Thymus (tissue), 11 donors: Measurements from ENCODE around the gene HNF1A. TPM values are rescaled to one million over a fixed set of nuclear protein-coding genes. Genes with fewer than 3 reads are reported as not detected.
A peak's percentile ranks its signal among the peaks of the same experiment; 100 is the strongest.

Source experiments
- DNase-seq, 9 donors: peaks; one replicate each; pipeline ENCODE4 v3.0.0-alpha.2; 2013; ENCODE audit warnings: low spot score in 9 of 9, low read depth in 6 of 9, missing footprints in 1 of 9
- H3K27ac ChIP-seq, 2 donors: one replicate each; pipeline ENCODE4 v1.5.1; 2013; ENCODE audit warnings: control low read depth in 1 of 2, low read depth in 1 of 2, low read length in 1 of 2, mild to moderate bottlenecking in 1 of 2, moderate library complexity in 1 of 2
- H3K27me3 ChIP-seq, 2 donors: one replicate each; pipeline ENCODE4 v1.5.1; 2013; ENCODE audit warnings: low read length in 1 of 2; ENCODE audit not compliant: control insufficient read depth in 2 of 2, insufficient read depth in 1 of 2
- H3K36me3 ChIP-seq, 2 donors: one replicate each; pipeline ENCODE4 v1.5.1; 2013; ENCODE audit warnings: low read length in 1 of 2, mild to moderate bottlenecking in 1 of 2, moderate library complexity in 1 of 2; ENCODE audit not compliant: control insufficient read depth in 2 of 2, insufficient read depth in 2 of 2
- H3K4me1 ChIP-seq, 2 donors: one replicate each; pipeline ENCODE4 v1.5.1; 2013; ENCODE audit warnings: low read length in 2 of 2; ENCODE audit not compliant: control insufficient read depth in 2 of 2, insufficient read depth in 2 of 2
- H3K4me3 ChIP-seq, 2 donors: one replicate each; pipeline ENCODE4 v1.5.1; 2013; ENCODE audit warnings: low read length in 2 of 2, control low read depth in 1 of 2, mild to moderate bottlenecking in 1 of 2
- H3K9me3 ChIP-seq, 2 donors: one replicate each; pipeline ENCODE4 v1.5.1; 2013; ENCODE audit warnings: low read length in 1 of 2, mild to moderate bottlenecking in 1 of 2; ENCODE audit not compliant: control insufficient read depth in 2 of 2, insufficient read depth in 1 of 2
- WGBS: extraction: QIAGEN DNeasy Blood & Tissue Kit; methylation state at CpG from one replicate; pipeline ENCODE4 v1.1.7; 2013; 5-methylcytosine and 5-hydroxymethylcytosine counted together
- polyA plus RNA-seq: library from polyadenylated mRNA; stranded (reverse); fragments of 200-250 nt; gene quantifications from one replicate; pipeline ENCODE4 v1.2.3, GENCODE V29; 2013
- total RNA-seq: library from RNA; stranded (reverse); fragments of 120-200 nt; gene quantifications from one replicate; pipeline ENCODE4 v1.2.4, GENCODE V29; 2013
- donor health status: healthy.

The HNF1A gene
- total and polyA plus RNA-seq, 2 donors = 0.09 TPM; not detected in 1

GRCh38 chr12:120950807-120951206, 27.5 kb upstream of the HNF1A start:
- no peak overlapping the region for H3K4me3 ChIP-seq
- WGBS = 98% methylated on average over 5 of the region's 5 CpGs
- no peaks in the 10 kb centered on the region for H3K4me1 ChIP-seq
- DNase-seq = no peak
- no peaks in the 10 kb centered on the region for H3K27me3 ChIP-seq
- H3K9me3 ChIP-seq = peaks cover 0 to 5% of the 10 kb centered on the region in 2 donors
- no peak overlapping the region for H3K27ac ChIP-seq
- H3K36me3 ChIP-seq = no peaks in the 10 kb centered on the region

GRCh38 chr12:120955232-120955631, 23.1 kb upstream of the HNF1A start:
- Histone ChIP-seq H3K27ac (no peak overlapping the region), H3K36me3 (no peaks in the 10 kb centered on the region), H3K4me1 (peaks cover 9 to 16% of the 10 kb centered on the region in 2 donors), H3K27me3 (no peaks in the 10 kb centered on the region), H3K4me3 (no peak overlapping the region), H3K9me3 (peaks cover 0 to 5% of the 10 kb centered on the region in 2 donors)
- WGBS = 94% methylated on average over 4 of the region's 4 CpGs
- DNase-seq = no peak

GRCh38 chr12:120956579-120957300, 21.6 kb upstream of the HNF1A start:
- Histone ChIP-seq H3K4me1 (peaks cover 15 to 29% of the 10 kb centered on the region in 2 donors), H3K27me3 (no peaks in the 10 kb centered on the region), H3K36me3 (no peaks in the 10 kb centered on the region), H3K4me3 (no peak overlapping the region), H3K9me3 (peaks cover 0 to 5% of the 10 kb centered on the region in 2 donors), H3K27ac (no peak overlapping the region)
- no peak for DNase-seq
- WGBS = 91% methylated on average over 5 of the region's 5 CpGs

GRCh38 chr12:120959111-120959878, 19.0 kb upstream of the HNF1A start:
- no peak overlapping the region for H3K4me3 ChIP-seq
- peaks cover 15 to 30% of the 10 kb centered on the region in 2 donors for H3K4me1 ChIP-seq
- no peaks in the 10 kb centered on the region for H3K36me3 ChIP-seq
- 85% methylated on average over 13 of the region's 13 CpGs for WGBS
- H3K27me3 ChIP-seq = no peaks in the 10 kb centered on the region
- H3K27ac ChIP-seq = peak overlapping the region in 1 of 2 donors; percentile 61
- H3K9me3 ChIP-seq = peaks cover 0 to 5% of the 10 kb centered on the region in 2 donors
- no peak for DNase-seq

DNA sequence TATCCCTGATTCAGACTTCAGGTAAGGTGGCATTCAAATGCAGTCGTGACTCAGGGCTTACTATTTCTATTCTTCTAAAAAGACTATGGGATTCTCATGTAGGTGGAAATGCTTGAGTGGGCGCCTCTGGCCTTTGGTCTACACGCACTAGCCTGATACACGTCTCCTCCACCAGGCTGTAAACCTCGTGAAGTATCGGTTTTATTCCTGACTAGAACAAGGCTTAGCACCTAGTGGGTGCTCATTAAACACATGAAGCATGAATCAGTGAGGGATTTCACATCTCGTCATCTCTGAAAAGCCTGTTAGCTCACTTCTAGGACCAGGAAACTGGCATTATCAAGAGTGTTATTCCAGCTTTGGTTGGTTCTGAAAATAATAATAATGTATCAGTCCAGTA, 17.7 kb upstream of the HNF1A start:
- Histone ChIP-seq H3K4me1 (peaks cover 15 to 30% of the 10 kb centered on the region in 2 donors), H3K27me3 (no peaks in the 10 kb centered on the region), H3K27ac (no peak overlapping the region), H3K4me3 (no peak overlapping the region), H3K9me3 (no peaks in the 10 kb centered on the region), H3K36me3 (no peaks in the 10 kb centered on the region)
- no peak for DNase-seq
- WGBS = 89% methylated on average over 7 of the region's 7 CpGs

DNA sequence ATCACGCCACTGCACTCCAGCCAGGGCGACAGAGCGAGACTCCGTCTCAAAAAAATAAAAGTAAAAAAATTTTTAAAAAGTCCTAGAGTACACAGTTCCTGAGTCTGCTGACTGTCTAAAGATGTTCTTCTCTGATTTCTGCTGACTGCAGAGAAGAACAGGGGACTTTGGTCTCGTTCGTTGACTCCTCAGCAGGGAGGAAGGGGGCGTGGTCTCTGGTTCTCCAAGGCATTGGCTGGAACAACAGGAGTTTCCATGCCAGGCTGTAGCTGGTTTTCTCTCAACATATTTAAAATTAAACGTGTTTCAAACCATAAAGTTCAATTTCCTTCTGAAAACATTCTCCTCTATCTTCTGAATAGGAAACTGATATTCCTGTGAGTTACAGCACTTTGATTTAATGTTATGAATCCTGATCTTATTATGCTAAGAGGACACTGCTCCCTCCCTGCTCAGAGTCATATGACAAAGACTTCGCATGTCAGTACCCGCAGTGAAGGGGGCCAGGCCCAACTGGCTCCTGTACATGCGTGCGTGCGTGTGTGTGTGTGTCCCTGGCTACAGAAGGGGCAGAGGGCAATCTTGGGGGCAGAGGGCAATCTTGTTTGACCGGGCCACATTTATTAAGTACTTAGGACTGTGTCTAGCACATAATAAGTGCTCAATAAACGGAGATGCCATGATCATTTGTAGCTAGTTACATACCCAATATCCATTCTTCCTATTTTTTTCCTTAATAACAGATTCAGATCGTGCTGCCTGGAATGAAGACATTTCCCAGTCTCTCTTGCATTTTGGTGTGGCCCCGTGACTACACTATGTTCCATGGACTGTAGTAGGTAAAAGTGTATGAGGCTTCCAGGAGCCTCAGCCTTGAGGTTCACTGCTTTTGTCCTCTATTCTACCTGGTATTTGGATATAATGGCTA, 16.5 kb upstream of the HNF1A start:
- H3K4me1 ChIP-seq = peaks cover 15 to 30% of the 10 kb centered on the region in 2 donors
- H3K27me3 ChIP-seq = no peaks in the 10 kb centered on the region
- peak in 4 of 9 donors; percentile 22 to 48 (median 29) for DNase-seq
- no peak overlapping the region for H3K4me3 ChIP-seq
- no peaks in the 10 kb centered on the region for H3K36me3 ChIP-seq
- H3K27ac ChIP-seq = no peak overlapping the region
- 80% methylated on average over 17 of the region's 17 CpGs for WGBS
- H3K9me3 ChIP-seq = no peaks in the 10 kb centered on the region

- WGBS = 96% methylated on average over 2 of the region's 2 CpGs
- H3K4me1 ChIP-seq = peaks cover 15 to 30% of the 10 kb centered on the region in 2 donors
- H3K4me3 ChIP-seq = no peak overlapping the region
- no peak for DNase-seq
- no peaks in the 10 kb centered on the region for H3K36me3 ChIP-seq
- H3K27ac ChIP-seq = no peak overlapping the region
- H3K27me3 ChIP-seq = no peaks in the 10 kb centered on the region
- no peaks in the 10 kb centered on the region for H3K9me3 ChIP-seq
These were observed 15.8 kb upstream of the HNF1A start for GRCh38 chr12:120962532-120963020.

DNA sequence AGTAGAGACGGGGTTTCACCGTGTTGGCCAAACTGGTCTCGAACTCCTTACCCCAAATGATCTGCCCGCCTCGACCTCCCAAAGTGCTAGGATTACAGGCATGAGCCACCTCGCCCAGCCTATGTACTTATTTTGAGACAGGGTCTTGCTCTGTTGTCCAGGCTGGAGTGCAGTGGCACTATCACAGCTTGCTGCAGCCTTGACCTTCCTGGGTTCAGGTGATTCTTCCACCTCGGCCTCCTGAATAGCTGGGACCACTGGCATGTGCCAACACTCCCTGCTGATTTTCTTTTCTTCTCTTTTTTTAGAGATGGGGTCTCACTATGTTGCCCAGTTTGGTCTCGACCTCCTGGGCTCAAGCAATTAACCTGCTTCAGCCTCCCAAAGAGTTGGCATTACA, 14.0 kb upstream of the HNF1A start:
- Histone ChIP-seq H3K9me3 (no peaks in the 10 kb centered on the region), H3K4me3 (no peak overlapping the region), H3K27ac (no peak overlapping the region), H3K36me3 (no peaks in the 10 kb centered on the region), H3K27me3 (no peaks in the 10 kb centered on the region), H3K4me1 (peaks cover 10 to 24% of the 10 kb centered on the region in 2 donors)
- DNase-seq = no peak
- 94% methylated on average over 8 of the region's 8 CpGs for WGBS
